Astrocyte (in vitro differentiated cells and primary cell): ENCODE measurements around the gene VSNL1. TPM values are rescaled to one million over a fixed set of nuclear protein-coding genes. Genes with fewer than 3 reads are reported as not detected.

ENCODE experiments used
- DNase-seq: peaks from one replicate; pipeline ENCODE4 v3.0.0-alpha.2; 2010; ENCODE audit warnings: low read depth
- FAIRE-seq: peaks from 2 replicates; lab custom pipeline; 2011; peaks lifted over from hg19 to GRCh38; lab: Jason Lieb, UNC
- H2AFZ ChIP-seq: 2 replicates; pipeline ENCODE4 v1.6.0; 2012; ENCODE audit warnings: low read depth, low read length, inconsistent platforms
- H3K27ac ChIP-seq: 2 replicates; pipeline ENCODE4 v1.5.1; 2011; ENCODE audit warnings: low read depth, low read length, inconsistent platforms
- H3K27me3 ChIP-seq: 2 replicates; pipeline ENCODE4 v1.6.0; 2011; ENCODE audit warnings: low read length, inconsistent platforms; ENCODE audit not compliant: insufficient read depth
- H3K36me3 ChIP-seq: 2 replicates; pipeline ENCODE4 v1.5.1; 2011; ENCODE audit warnings: low read length, inconsistent platforms; ENCODE audit not compliant: insufficient read depth
- H3K4me1 ChIP-seq: 2 replicates; pipeline ENCODE4 v1.5.1; 2011; ENCODE audit warnings: low read length, inconsistent platforms; ENCODE audit not compliant: insufficient read depth
- H3K4me2 ChIP-seq: 2 replicates; pipeline ENCODE4 v1.6.0; 2012; ENCODE audit warnings: low read length, inconsistent platforms
- H3K4me3 ChIP-seq: 2 replicates; pipeline ENCODE4 v1.5.1; 2011; ENCODE audit warnings: low read depth, mild to moderate bottlenecking, low read length, inconsistent platforms; ENCODE audit not compliant: insufficient read depth
- H3K79me2 ChIP-seq: 2 replicates; pipeline ENCODE4 v1.6.0; 2012; ENCODE audit warnings: mild to moderate bottlenecking, low read length, inconsistent platforms; ENCODE audit not compliant: insufficient read depth
- H3K9ac ChIP-seq: 2 replicates; pipeline ENCODE4 v1.6.0; 2012; ENCODE audit warnings: mild to moderate bottlenecking, low read length, inconsistent platforms
- H3K9me3 ChIP-seq: 2 replicates; pipeline ENCODE4 v1.5.1; 2012; ENCODE audit warnings: low read depth, mild to moderate bottlenecking, low read length, inconsistent platforms; ENCODE audit not compliant: insufficient read depth
- H4K20me1 ChIP-seq: 2 replicates; pipeline ENCODE4 v1.6.0; 2012; ENCODE audit warnings: low read length, inconsistent platforms; ENCODE audit not compliant: insufficient read depth
- H3K27ac Mint-ChIP-seq: one replicate; pipeline ENCODE4 v1.8.0; 2021; ENCODE audit warnings: mild to moderate bottlenecking, mixed read lengths; ENCODE audit not compliant: unreplicated experiment
- H3K27me3 Mint-ChIP-seq: one replicate; pipeline ENCODE4 v1.8.0; 2021; ENCODE audit warnings: low read depth, mixed read lengths; ENCODE audit not compliant: unreplicated experiment
- H3K36me3 Mint-ChIP-seq: one replicate; pipeline ENCODE4 v1.8.0; 2021; ENCODE audit warnings: low read depth, mixed read lengths; ENCODE audit not compliant: unreplicated experiment
- H3K4me1 Mint-ChIP-seq: one replicate; pipeline ENCODE4 v1.8.0; 2021; ENCODE audit warnings: low read depth, mixed read lengths; ENCODE audit not compliant: unreplicated experiment
- H3K4me3 Mint-ChIP-seq: one replicate; pipeline ENCODE4 v1.8.0; 2021; ENCODE audit warnings: mild to moderate bottlenecking, moderate library complexity, mixed read lengths; ENCODE audit not compliant: unreplicated experiment
- H3K9me3 Mint-ChIP-seq: one replicate; pipeline ENCODE4 v1.8.0; 2021; ENCODE audit warnings: mild to moderate bottlenecking, mixed read lengths; ENCODE audit not compliant: unreplicated experiment
- CTCF ChIP-seq: IDR thresholded peaks from 2 replicates; pipeline ENCODE4 v1.5.1; 2011; ENCODE audit warnings: low read depth, mild to moderate bottlenecking, inconsistent platforms, low read length, moderate library complexity; ENCODE audit not compliant: insufficient read depth
- EZH2 ChIP-seq: IDR thresholded peaks from 2 replicates; pipeline ENCODE4 v1.6.1; 2012; ENCODE audit warnings: mild to moderate bottlenecking, low read length, inconsistent platforms; ENCODE audit not compliant: insufficient read depth
- total RNA-seq: library from RNA; stranded (reverse); gene quantifications from 2 replicates; pipeline ENCODE4 v1.2.1, GENCODE V29; 2021

The VSNL1 gene
- total RNA-seq, 1 donor from 2014 or later: 0.61 TPM

GRCh38 chr2:17583166-17583565 is 42.7 kb downstream of the VSNL1 start:
- Mint-ChIP-seq H3K27ac (no peak overlapping the region), H3K4me1 (no peaks in the 10 kb centered on the region)

GRCh38 chr2:17583646-17584045 is 43.1 kb downstream of the VSNL1 start:
- FAIRE-seq: no peak
- Histone ChIP-seq H3K9me3 (no peaks in the 10 kb centered on the region), H3K4me2 (no peak overlapping the region), H3K36me3 (no peaks in the 10 kb centered on the region), H4K20me1 (no peaks in the 10 kb centered on the region), H2AFZ (no peak overlapping the region), H3K79me2 (no peaks in the 10 kb centered on the region), H3K4me3 (no peak overlapping the region), H3K4me1 (peaks cover 3% of the 10 kb centered on the region), H3K9ac (no peak overlapping the region), H3K27ac (no peak overlapping the region), H3K27me3 (no peaks in the 10 kb centered on the region)
- TF ChIP-seq EZH2 (no peak), CTCF (no peak)
- Mint-ChIP-seq H3K4me1 (no peaks in the 10 kb centered on the region), H3K27ac (no peak overlapping the region), H3K9me3 (no peaks in the 10 kb centered on the region), H3K27me3 (peaks cover 3% of the 10 kb centered on the region), H3K36me3 (no peaks in the 10 kb centered on the region), H3K4me3 (no peak overlapping the region)
- no peak for DNase-seq

More at GRCh38 chr2:17583166-17583565, 42.7 kb downstream of the VSNL1 start:
- Histone ChIP-seq H3K36me3 (no peaks in the 10 kb centered on the region), H3K27ac (no peak overlapping the region), H3K79me2 (no peaks in the 10 kb centered on the region), H3K9me3 (no peaks in the 10 kb centered on the region), H3K4me2 (no peak overlapping the region), H3K27me3 (no peaks in the 10 kb centered on the region), H3K4me3 (no peak overlapping the region), H2AFZ (no peak overlapping the region), H3K9ac (no peak overlapping the region), H4K20me1 (no peaks in the 10 kb centered on the region), H3K4me1 (peaks cover 3% of the 10 kb centered on the region)
- TF ChIP-seq CTCF (no peak), EZH2 (no peak)
- Mint-ChIP-seq H3K36me3 (no peaks in the 10 kb centered on the region), H3K9me3 (no peaks in the 10 kb centered on the region), H3K27me3 (peaks cover 3% of the 10 kb centered on the region), H3K4me3 (no peak overlapping the region)
- FAIRE-seq (no peak), DNase-seq (peak; percentile 72)

GRCh38 chr2:17584689-17585088 is 44.2 kb downstream of the VSNL1 start:
- no peak overlapping the region for H3K4me2 ChIP-seq
- Mint-ChIP-seq H3K4me1 (no peaks in the 10 kb centered on the region), H3K4me3 (no peak overlapping the region), H3K27me3 (peaks cover 3% of the 10 kb centered on the region), H3K27ac (no peak overlapping the region), H3K9me3 (peaks cover 1% of the 10 kb centered on the region), H3K36me3 (no peaks in the 10 kb centered on the region)
- no peak for FAIRE-seq
- H3K9me3 ChIP-seq: no peaks in the 10 kb centered on the region
- no peaks in the 10 kb centered on the region for H3K27me3 ChIP-seq
- no peak overlapping the region for H3K4me3 ChIP-seq
- no peak overlapping the region for H2AFZ ChIP-seq
- peaks cover 3% of the 10 kb centered on the region for H3K4me1 ChIP-seq
- TF ChIP-seq EZH2 (no peak), CTCF (no peak)
- no peaks in the 10 kb centered on the region for H4K20me1 ChIP-seq
- no peaks in the 10 kb centered on the region for H3K79me2 ChIP-seq
- no peak for DNase-seq
- H3K36me3 ChIP-seq: no peaks in the 10 kb centered on the region
- no peak overlapping the region for H3K27ac ChIP-seq
- H3K9ac ChIP-seq: no peak overlapping the region
